Neural progenitor cell (in vitro differentiated cells): ENCODE measurements around the gene E4F1. TPM values are rescaled to one million over a fixed set of nuclear protein-coding genes. Genes with fewer than 3 reads are reported as not detected.

Experiments used
- DNase-seq: peaks from one replicate; pipeline ENCODE4 v3.0.0-alpha.2; 2016; ENCODE audit warnings: low spot score
- H2AFZ ChIP-seq: fragments of 200-600 bp; sonication (generic); replicated peaks from 2 replicates; pipeline ENCODE4 v1.6.1; 2016; ENCODE audit warnings: antibody characterized with exemption
- H3F3A ChIP-seq: fragments of 200-600 bp; sonication (generic); 2 replicates; pipeline ENCODE4 v1.6.1; 2016; ENCODE audit warnings: antibody characterized with exemption, low read depth
- H3K27ac ChIP-seq: fragments of 200-600 bp; sonication (generic); 2 replicates; pipeline ENCODE4 v1.5.1; 2016; ENCODE audit warnings: mild to moderate bottlenecking
- H3K27me3 ChIP-seq: fragments of 200-600 bp; sonication (generic); 2 replicates; pipeline ENCODE4 v1.6.1; 2016; ENCODE audit warnings: mild to moderate bottlenecking, moderate library complexity
- H3K36me3 ChIP-seq: fragments of 200-600 bp; sonication (generic); 2 replicates; pipeline ENCODE4 v1.5.1; 2016
- H3K4me1 ChIP-seq: fragments of 200-600 bp; sonication (generic); 2 replicates; pipeline ENCODE4 v1.6.1; 2016; ENCODE audit warnings: mixed run types
- H3K4me2 ChIP-seq: fragments of 200-600 bp; sonication (generic); 2 replicates; pipeline ENCODE4 v1.6.1; 2016
- H3K4me3 ChIP-seq: fragments of 200-600 bp; sonication (generic); 2 replicates; pipeline ENCODE4 v1.5.1; 2016
- H3K79me2 ChIP-seq: fragments of 200-600 bp; sonication (generic); 2 replicates; pipeline ENCODE4 v1.6.1; 2016; ENCODE audit warnings: low read depth
- H3K9ac ChIP-seq: fragments of 200-600 bp; sonication (generic); 2 replicates; pipeline ENCODE4 v1.6.1; 2016
- H3K9me3 ChIP-seq: fragments of 200-600 bp; sonication (generic); 2 replicates; pipeline ENCODE4 v1.5.1; 2016; ENCODE audit warnings: low read depth
- H4K20me1 ChIP-seq: fragments of 200-600 bp; sonication (generic); 2 replicates; pipeline ENCODE4 v1.6.1; 2016; ENCODE audit warnings: low read depth
- H3K27ac Mint-ChIP-seq: 3 replicates; pipeline ENCODE4 v1.8.0; 2021; ENCODE audit warnings: mixed read lengths
- H3K27me3 Mint-ChIP-seq: 2 replicates; pipeline ENCODE4 v1.8.0; 2022; ENCODE audit warnings: low read depth, mild to moderate bottlenecking, inconsistent platforms, moderate library complexity, mixed read lengths; ENCODE audit not compliant: insufficient read depth
- H3K36me3 Mint-ChIP-seq: 3 replicates; pipeline ENCODE4 v1.8.0; 2021; ENCODE audit warnings: mixed read lengths
- H3K4me1 Mint-ChIP-seq: 3 replicates; pipeline ENCODE4 v1.8.0; 2021; ENCODE audit warnings: mixed read lengths
- H3K4me3 Mint-ChIP-seq: 3 replicates; pipeline ENCODE4 v1.8.0; 2021; ENCODE audit warnings: mild to moderate bottlenecking, moderate library complexity, mixed read lengths
- H3K9me3 Mint-ChIP-seq: 3 replicates; pipeline ENCODE4 v1.8.0; 2020; ENCODE audit warnings: mixed read lengths
- CTCF ChIP-seq: fragments of 200-600 bp; sonication (generic); IDR thresholded peaks from 2 replicates; pipeline ENCODE4 v1.5.1; 2017; ENCODE audit warnings: antibody characterized with exemption, mild to moderate bottlenecking
- EZH2 ChIP-seq: fragments of 200-600 bp; sonication (generic); IDR thresholded peaks from 2 replicates; pipeline ENCODE4 v1.6.1; 2017; ENCODE audit warnings: antibody characterized with exemption, mild to moderate bottlenecking, moderate library complexity
- EZH2phosphoT487 ChIP-seq: fragments of 200-600 bp; sonication (generic); IDR thresholded peaks from 2 replicates; pipeline ENCODE4 v1.6.1; 2017; ENCODE audit warnings: antibody characterized with exemption
- total RNA-seq: library from RNA; depleted of rRNA; stranded (reverse); fragments of >200 nt; gene quantifications from 2 replicates; pipeline ENCODE4 v1.2.3, GENCODE V29; 2015; ENCODE audit warnings: low replicate concordance

E4F1 gene
- total RNA-seq, 1 donor from 2014 or later = 7.4 TPM

- no peak overlapping the region for H3K4me3 ChIP-seq
- no peak for DNase-seq
- Mint-ChIP-seq H3K27ac (no peak overlapping the region), H3K9me3 (no peaks in the 10 kb centered on the region), H3K27me3 (peaks cover 10% of the 10 kb centered on the region), H3K4me3 (no peak overlapping the region), H3K4me1 (peaks cover 3% of the 10 kb centered on the region), H3K36me3 (peaks cover 2% of the 10 kb centered on the region)
- H4K20me1 ChIP-seq = no peaks in the 10 kb centered on the region
- H3K27ac ChIP-seq = no peak overlapping the region
- peaks cover 5% of the 10 kb centered on the region for H3F3A ChIP-seq
- no peaks in the 10 kb centered on the region for H3K4me1 ChIP-seq
- no peaks in the 10 kb centered on the region for H3K79me2 ChIP-seq
- no peaks in the 10 kb centered on the region for H3K27me3 ChIP-seq
- no peak overlapping the region for H3K9ac ChIP-seq
- no peak overlapping the region for H2AFZ ChIP-seq
- no peaks in the 10 kb centered on the region for H3K9me3 ChIP-seq
- H3K36me3 ChIP-seq = no peaks in the 10 kb centered on the region
- TF ChIP-seq EZH2 (no peak), EZH2phosphoT487 (no peak), CTCF (no peak)
- H3K4me2 ChIP-seq = no peak overlapping the region
Observed at GRCh38 chr16:2179576-2179975, 43.8 kb upstream of the E4F1 start.

GRCh38 chr16:2180461-2180860, 42.9 kb upstream of the E4F1 start:
- Histone ChIP-seq H3K36me3 (no peaks in the 10 kb centered on the region), H2AFZ (no peak overlapping the region), H3K4me1 (no peaks in the 10 kb centered on the region), H3K9ac (no peak overlapping the region), H3K4me2 (no peak overlapping the region), H4K20me1 (no peaks in the 10 kb centered on the region), H3F3A (peaks cover 5% of the 10 kb centered on the region), H3K27ac (no peak overlapping the region), H3K9me3 (no peaks in the 10 kb centered on the region), H3K79me2 (no peaks in the 10 kb centered on the region), H3K4me3 (no peak overlapping the region), H3K27me3 (no peaks in the 10 kb centered on the region)
- Mint-ChIP-seq H3K27me3 (peaks cover 11% of the 10 kb centered on the region), H3K36me3 (peaks cover 2% of the 10 kb centered on the region), H3K4me1 (peaks cover 3% of the 10 kb centered on the region), H3K9me3 (no peaks in the 10 kb centered on the region), H3K27ac (no peak overlapping the region), H3K4me3 (no peak overlapping the region)
- TF ChIP-seq EZH2 (no peak), EZH2phosphoT487 (no peak), CTCF (no peak)
- DNase-seq = no peak

GRCh38 chr16:2180962-2181923, 42.1 kb upstream of the E4F1 start:
- no peaks in the 10 kb centered on the region for H3K4me1 ChIP-seq
- no peak overlapping the region for H3K4me3 ChIP-seq
- H2AFZ ChIP-seq = no peak overlapping the region
- Mint-ChIP-seq H3K36me3 (peaks cover 2% of the 10 kb centered on the region), H3K9me3 (no peaks in the 10 kb centered on the region), H3K4me1 (peaks cover 3% of the 10 kb centered on the region), H3K4me3 (peak overlapping the region; percentile 50), H3K27ac (no peak overlapping the region), H3K27me3 (peaks cover 9% of the 10 kb centered on the region)
- H3K4me2 ChIP-seq = no peak overlapping the region
- no peaks in the 10 kb centered on the region for H4K20me1 ChIP-seq
- DNase-seq = peak; percentile 21
- peaks cover 5% of the 10 kb centered on the region for H3F3A ChIP-seq
- TF ChIP-seq EZH2phosphoT487 = no peak
- TF ChIP-seq CTCF = no peak
- TF ChIP-seq EZH2 = no peak
- no peaks in the 10 kb centered on the region for H3K36me3 ChIP-seq
- no peaks in the 10 kb centered on the region for H3K9me3 ChIP-seq
- H3K9ac ChIP-seq = no peak overlapping the region
- no peaks in the 10 kb centered on the region for H3K79me2 ChIP-seq
- H3K27ac ChIP-seq = no peak overlapping the region
- H3K27me3 ChIP-seq = no peaks in the 10 kb centered on the region
